H1 (cell line): ENCODE data around the gene MAPK14. TPM values are rescaled to one million over a fixed set of nuclear protein-coding genes. Genes with fewer than 3 reads are reported as not detected.

ENCODE experiments used
- CTCF ChIA-PET: fragments of 300-600 bp; sonication (Branson Sonifier 250); formaldehyde crosslinking; loops from one replicate; lab custom pipeline; 2021; ENCODE audit not compliant: partially characterized antibody; lab: Charles Lee
- POLR2A ChIA-PET: fragments of 300-600 bp; sonication (Branson Sonifier 250); formaldehyde crosslinking; loops from one replicate; lab custom pipeline; 2021; ENCODE audit warnings: inconsistent platforms; ENCODE audit not compliant: partially characterized antibody; lab: Charles Lee
- DNase-seq, 2 experiments: peaks; one replicate each; pipeline versions ENCODE4 v3.0.0 to v3.0.0-alpha.2; 2010 to 2022; ENCODE audit warnings: low spot score in 2 of 2, low read depth in 1 of 2, mixed read lengths in 1 of 2
- FAIRE-seq: peaks from 2 replicates; lab custom pipeline; 2011; peaks lifted over from hg19 to GRCh38; lab: Jason Lieb, UNC
- H2AFZ ChIP-seq: 2 replicates; pipeline ENCODE4 v1.8.1; 2012; ENCODE audit warnings: low read length, inconsistent platforms
- H2AK5ac ChIP-seq: 2 replicates; pipeline ENCODE4 v1.6.1; 2013; ENCODE audit warnings: low read depth, low read length
- H2BK120ac ChIP-seq: replicated peaks from 2 replicates; pipeline ENCODE3; 2013; ENCODE audit warnings: low read depth, low read length, inconsistent platforms
- H2BK12ac ChIP-seq: 2 replicates; pipeline ENCODE4 v1.6.1; 2013; ENCODE audit warnings: low read depth, low read length
- H2BK15ac ChIP-seq: 2 replicates; pipeline ENCODE4 v1.6.1; 2013; ENCODE audit warnings: low read length
- H2BK20ac ChIP-seq: 2 replicates; pipeline ENCODE4 v1.6.1; 2013; ENCODE audit warnings: low read length
- H2BK5ac ChIP-seq: 2 replicates; pipeline ENCODE4 v1.6.1; 2013; ENCODE audit warnings: low read depth, low read length
- H3K14ac ChIP-seq: 2 replicates; pipeline ENCODE4 v1.6.1; 2013; ENCODE audit warnings: inconsistent platforms; ENCODE audit not compliant: insufficient read length
- H3K18ac ChIP-seq: 2 replicates; pipeline ENCODE4 v1.6.1; 2013; ENCODE audit warnings: low read length; ENCODE audit errors: extremely low read depth
- H3K23ac ChIP-seq: 2 replicates; pipeline ENCODE4 v1.6.1; 2013; ENCODE audit warnings: inconsistent platforms; ENCODE audit not compliant: insufficient read length
- H3K23me2 ChIP-seq: 2 replicates; pipeline ENCODE4 v1.6.1; 2013; ENCODE audit warnings: low read depth, low read length
- H3K27ac ChIP-seq: 2 replicates; pipeline ENCODE4 v1.6.1; 2011; ENCODE audit warnings: low read depth, low read length, inconsistent platforms
- H3K27me3 ChIP-seq, 4 experiments: replicated peaks in 1 of 4; 1 replicate in 1 of 4; 2 replicates in 3 of 4; pipeline versions ENCODE4 v1.6.1 to v1.8.1; 2011 to 2013; ENCODE audit warnings: low read length in 3 of 4, mild to moderate bottlenecking in 3 of 4, inconsistent platforms in 2 of 4, mixed read lengths in 2 of 4, moderate library complexity in 1 of 4; ENCODE audit not compliant: control insufficient read depth in 3 of 4, insufficient read depth in 3 of 4; ENCODE audit errors: extremely low read depth in 1 of 4
- H3K36me3 ChIP-seq, 4 experiments: 2 replicates each; pipeline versions ENCODE4 v1.6.1 to v1.8.1; 2011 to 2013; ENCODE audit warnings: mild to moderate bottlenecking in 4 of 4, low read length in 3 of 4, moderate library complexity in 2 of 4, control low read depth in 1 of 4, inconsistent platforms in 1 of 4; ENCODE audit not compliant: insufficient read depth in 4 of 4, control insufficient read depth in 2 of 4
- H3K4ac ChIP-seq: replicated peaks from 2 replicates; pipeline ENCODE3; 2013; ENCODE audit warnings: low read length, low read depth, mixed read lengths, inconsistent platforms; ENCODE audit not compliant: insufficient read length
- H3K4me1 ChIP-seq, 4 experiments: replicated peaks in 1 of 4; 1 replicate in 1 of 4; 2 replicates in 3 of 4; pipeline versions ENCODE4 v1.6.1 to v1.8.1; 2011 to 2013; ENCODE audit warnings: low read length in 3 of 4, inconsistent platforms in 2 of 4, mixed read lengths in 1 of 4; ENCODE audit not compliant: insufficient read depth in 4 of 4, control insufficient read depth in 3 of 4
- H3K4me2 ChIP-seq, 2 experiments: 2 replicates each; pipeline versions ENCODE4 v1.6.1 to v1.8.1; 2011 to 2013; ENCODE audit warnings: low read depth in 2 of 2, low read length in 2 of 2, control low read depth in 1 of 2, inconsistent platforms in 1 of 2, mild to moderate bottlenecking in 1 of 2; ENCODE audit not compliant: insufficient read depth in 1 of 2
- H3K4me3 ChIP-seq, 4 experiments: fragments of 200-600, 300-600 bp in 1 of 4; sonication (generic), shearing (Covaris generic), sonication (Bioruptor Twin) in 1 of 4; 2 replicates each; pipeline versions ENCODE4 v1.5.1 to v1.8.1; 2011 to 2016; ENCODE audit warnings: low read length in 4 of 4, low read depth in 3 of 4, control low read depth in 2 of 4, inconsistent platforms in 2 of 4, mild to moderate bottlenecking in 2 of 4, mixed read lengths in 1 of 4, moderate library complexity in 1 of 4; ENCODE audit not compliant: insufficient read depth in 2 of 4; ENCODE audit errors: extremely low read depth in 1 of 4
- H3K56ac ChIP-seq: replicated peaks from 2 replicates; pipeline ENCODE3; 2013; ENCODE audit warnings: low read depth, mild to moderate bottlenecking, mixed read lengths, low read length, inconsistent platforms; ENCODE audit not compliant: insufficient read length
- H3K79me1 ChIP-seq: 2 replicates; pipeline ENCODE4 v1.6.1; 2013; ENCODE audit warnings: low read depth, low read length, control low read depth
- H3K79me2 ChIP-seq, 2 experiments: 2 replicates each; pipeline versions ENCODE4 v1.6.1 to v1.8.1; 2012 to 2013; ENCODE audit warnings: low read length in 2 of 2, mild to moderate bottlenecking in 2 of 2, inconsistent platforms in 1 of 2; ENCODE audit not compliant: insufficient read depth in 2 of 2, control insufficient read depth in 1 of 2
- H3K9ac ChIP-seq, 4 experiments: replicated peaks in 1 of 4; 1 replicate in 1 of 4; 2 replicates in 3 of 4; pipeline versions ENCODE4 v1.6.1 to v1.8.1; 2011 to 2013; ENCODE audit warnings: low read depth in 3 of 4, low read length in 3 of 4, control low read depth in 2 of 4, mild to moderate bottlenecking in 2 of 4, moderate library complexity in 2 of 4, inconsistent platforms in 1 of 4; ENCODE audit errors: extremely low read depth in 1 of 4
- H3K9me3 ChIP-seq, 2 experiments: 2 replicates each; pipeline versions ENCODE4 v1.6.1 to v1.8.1; 2012 to 2013; ENCODE audit warnings: mild to moderate bottlenecking in 2 of 2, moderate library complexity in 2 of 2, control low read depth in 1 of 2, inconsistent platforms in 1 of 2, low read depth in 1 of 2, low read length in 1 of 2, mixed read lengths in 1 of 2; ENCODE audit not compliant: insufficient read depth in 2 of 2
- H4K20me1 ChIP-seq, 2 experiments: replicated peaks in 1 of 2; 2 replicates each; pipeline versions ENCODE3 to v1.8.1; 2011 to 2013; ENCODE audit warnings: inconsistent platforms in 2 of 2, low read length in 2 of 2, mild to moderate bottlenecking in 1 of 2; ENCODE audit not compliant: insufficient read depth in 2 of 2, control insufficient read depth in 1 of 2
- H4K5ac ChIP-seq: 2 replicates; pipeline ENCODE4 v1.6.1; 2013; ENCODE audit warnings: low read length, low read depth, mixed read lengths, inconsistent platforms; ENCODE audit not compliant: insufficient read length
- H4K8ac ChIP-seq: 2 replicates; pipeline ENCODE4 v1.8.0; 2013; ENCODE audit warnings: mild to moderate bottlenecking, moderate library complexity, low read length, inconsistent platforms; ENCODE audit not compliant: insufficient read depth; ENCODE audit errors: extremely low read depth
- H4K91ac ChIP-seq: replicated peaks from 2 replicates; pipeline ENCODE3; 2013; ENCODE audit warnings: low read length, mixed read lengths, inconsistent platforms; ENCODE audit not compliant: insufficient read length
- TAF7 ChIP-seq: optimal IDR thresholded peaks from 2 replicates; pipeline ENCODE3; 2011; ENCODE audit warnings: low read depth, mild to moderate bottlenecking, inconsistent platforms, low read length, moderate library complexity, borderline replicate concordance
- WGBS, 2 experiments: shearing (Covaris generic) in 1 of 2; methylation state at CpG; one replicate each; pipeline versions ENCODE4 v1.1.6 to v1.1.7; 2013 to 2015; ENCODE audit warnings: low lambda C conversion rate in 2 of 2, mixed read lengths in 2 of 2, inconsistent platforms in 1 of 2, low coverage in 1 of 2, missing lambda C conversion rate in 1 of 2; ENCODE audit not compliant: insufficient replicate concordance in 2 of 2, insufficient coverage in 1 of 2, insufficient read length in 1 of 2; ENCODE audit errors: extremely low coverage in 1 of 2, missing lambda C conversion rate in 1 of 2; 5-methylcytosine and 5-hydroxymethylcytosine counted together
- polyA plus RNA-seq, 7 experiments: library from polyadenylated mRNA; depleted of rRNA in 3 of 7; stranded (reverse) in 5 of 7; unstranded in 2 of 7; fragments of >200 nt in 5 of 7; fragments of 200-250 nt in 2 of 7; gene quantifications; 1 replicate in 5 of 7; 2 replicates in 1 of 7; 4 replicates in 1 of 7; pipeline versions ENCODE4 v1.2.1 to v1.2.3, GENCODE V29; 2011 to 2013; ENCODE audit warnings: missing spikeins in 2 of 7, mixed read lengths in 2 of 7
- total RNA-seq: library from RNA; stranded (reverse); fragmentation: NEBNext Ultra II Directional; extraction: Animal tissue kit (Norgen Biotek cat#: 25700); gene quantifications from 2 replicates; pipeline ENCODE4 v1.2.1, GENCODE V29; 2021

The MAPK14 gene
- total and polyA plus RNA-seq, 2 of the 8 experiments (the other 6 are each of a cell fraction or from before 2014, with no cell fraction given): 18.1 to 39.3 TPM

DNA sequence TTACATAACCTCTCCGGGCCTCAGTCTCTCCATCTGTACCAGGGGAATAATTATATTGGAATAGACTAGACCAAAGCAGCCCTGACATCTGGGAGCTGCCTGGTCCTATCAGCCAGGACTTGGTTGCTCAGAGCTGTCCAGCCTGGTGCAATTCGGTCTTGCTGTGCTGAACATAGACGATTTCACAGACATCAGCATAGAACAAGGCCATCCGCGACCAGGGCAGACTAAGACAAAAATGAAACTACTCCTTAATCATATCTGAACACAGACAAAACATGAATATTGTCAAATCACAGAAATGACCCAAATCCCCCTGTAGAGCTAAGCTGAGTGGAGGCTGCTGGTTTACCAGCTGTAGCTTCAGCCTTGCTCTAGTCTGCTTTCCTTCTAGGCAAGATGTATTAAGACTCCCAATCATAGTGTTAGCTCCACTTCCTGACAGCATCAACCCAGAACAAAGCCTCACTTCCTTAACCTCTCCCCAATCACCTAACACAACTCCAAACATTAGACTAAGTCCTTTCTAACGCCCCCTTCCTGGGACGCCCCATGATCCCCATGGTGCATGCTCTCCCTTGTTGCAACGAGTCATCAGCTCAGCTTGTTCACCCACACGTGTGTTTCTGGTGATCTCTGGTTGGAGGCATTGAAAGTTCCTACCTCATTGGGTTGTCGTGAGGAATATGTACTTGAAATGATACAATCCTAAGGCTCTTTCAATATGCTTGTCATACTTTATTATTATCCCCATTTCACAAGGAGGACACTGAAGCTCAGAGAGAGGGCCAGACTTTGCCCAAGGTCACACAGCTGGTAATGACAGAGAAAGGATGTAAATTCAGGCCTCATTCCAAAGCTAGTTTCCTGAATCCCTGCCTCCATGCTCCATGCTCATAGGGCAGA, 99.2 kb downstream of the MAPK14 start:
- Histone ChIP-seq H3K9ac (no peak overlapping the region), H2AFZ (no peak overlapping the region), H3K79me1 (no peaks in the 10 kb centered on the region), H3K36me3 (no peaks in the 10 kb centered on the region), H3K23me2 (peaks cover 9% of the 10 kb centered on the region; the same call in 1 of the 2 replicates), H3K4me3 (no peak overlapping the region), H3K56ac (no peak overlapping the region), H3K18ac (no peak overlapping the region), H3K79me2 (no peaks in the 10 kb centered on the region), H3K4me1 (peaks cover 5 to 9% (median 8%) of the 10 kb centered on the region in 4 experiments), H3K4ac (no peak overlapping the region), H4K5ac (no peak overlapping the region), H3K9me3 (no peaks in the 10 kb centered on the region), H2BK120ac (no peak overlapping the region), H3K27ac (no peak overlapping the region), H3K14ac (no peak overlapping the region), H3K27me3 (peaks cover 0 to 10% (median 3%) of the 10 kb centered on the region in 4 experiments; a peak in 4 of 7 replicates), H4K8ac (no peak overlapping the region), H4K20me1 (no peaks in the 10 kb centered on the region), H2BK5ac (no peak overlapping the region), H4K91ac (no peak overlapping the region), H2BK12ac (peak overlapping the region; percentile 87; the same call in 1 of the 2 replicates), H2BK20ac (no peak overlapping the region), H2BK15ac (0 out of 2 replicates have a peak overlapping the region, but pooled peaks have one; percentile 53), H3K23ac (no peak overlapping the region), H2AK5ac (0 out of 2 replicates have a peak overlapping the region, but pooled peaks have one; percentile 18), H3K4me2 (no peak overlapping the region)
- ChIA-PET POLR2A (interaction anchor here (0.7 to 1.2 kb wide), 2 partner anchors 8 to 11 kb away, joined by 3 read pairs; no protein-coding TSS in a partner anchor), CTCF (interaction anchor here (0.6 to 3.4 kb wide), 7 partner anchors 9 to 151 kb away, joined by 3 to 19 read pairs (median 4); no protein-coding TSS in a partner anchor)
- TF ChIP-seq TAF7: no peak
- WGBS, 2 experiments: 87% methylated on average over 10 of the region's 10 CpGs; no CpG with 5 or more reads in 1 of the 2 experiments
- DNase-seq (no peak), FAIRE-seq (no peak)
